NCI-H82 (cell line): Measurements from ENCODE around the gene ESF1.
"Not testable (repeated sequence)": the region's sequence is repeated elsewhere in the genome, so short reads cannot be mapped to it uniquely, and the experiment has no call there.

Experiments used
- DNase-seq: peaks from one replicate; lab custom pipeline; 2025; lab: John Stamatoyannopoulos, UW

Gene ESF1

GRCh38 chr20:13788167-13788834 is 3.6 kb upstream of the ESF1 start:
- DNase-seq = peak; percentile 68

DNA sequence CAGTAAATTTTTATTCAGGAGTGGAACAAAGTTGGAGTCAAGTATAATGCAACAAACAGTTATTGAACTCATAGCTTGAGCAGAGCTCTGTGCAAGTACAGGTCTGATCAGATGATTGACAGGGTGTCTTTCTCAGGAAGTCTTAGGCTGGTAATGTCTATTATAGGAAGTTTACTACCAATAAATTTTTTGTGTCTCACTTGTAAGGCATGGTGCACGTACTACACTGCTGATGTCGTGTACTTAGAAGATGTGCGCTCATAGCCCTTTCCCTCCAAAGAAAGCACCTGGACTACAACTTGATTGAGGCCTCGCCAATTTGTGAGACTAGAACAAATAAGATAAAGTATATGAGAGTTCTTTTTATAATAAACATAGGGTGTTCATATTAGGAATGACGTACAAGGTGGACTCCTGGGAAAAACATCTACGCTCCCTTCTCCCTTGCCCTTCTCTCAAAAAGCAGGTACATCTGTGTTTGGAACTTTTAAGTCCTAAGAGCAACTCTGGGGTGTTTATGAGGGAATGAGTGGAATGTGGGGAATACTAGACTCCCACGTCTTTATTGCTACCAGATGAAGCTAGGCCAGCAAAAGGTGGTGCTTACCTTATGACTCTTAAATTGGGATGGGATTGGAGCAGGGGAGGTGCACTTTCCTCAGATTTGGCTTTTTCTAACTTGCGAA is 1.6 kb upstream of the ESF1 start:
- no peak for DNase-seq

GRCh38 chr20:13784271-13784892 is 337 bp downstream of the ESF1 start:
- DNase-seq = no peak

DNA sequence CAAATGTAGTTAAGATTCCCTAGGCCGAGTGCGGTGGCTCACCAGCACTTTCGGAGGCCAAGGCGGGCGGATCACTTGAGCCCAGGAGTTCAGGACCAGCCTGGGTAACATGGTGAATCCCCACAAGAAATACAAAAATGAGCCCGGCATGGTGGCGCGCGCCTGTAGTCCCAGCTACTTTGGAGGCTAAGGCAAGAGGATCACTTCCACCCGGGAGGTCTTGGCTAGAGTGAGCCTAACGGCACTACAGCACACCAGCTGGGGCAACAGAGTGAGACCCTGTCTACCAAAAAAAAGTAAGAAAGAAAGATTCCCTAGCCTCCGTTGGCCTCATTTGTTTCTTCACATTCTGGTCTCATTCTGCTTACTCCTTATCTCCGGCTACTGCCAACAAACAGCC is 1.2 kb downstream of the ESF1 start:
- DNase-seq = no peak

- DNase-seq = no peak
Measured at GRCh38 chr20:13778827-13779226, 5.9 kb downstream of the ESF1 start.

GRCh38 chr20:13777171-13777601 is 7.5 kb downstream of the ESF1 start:
- DNase-seq = no peak

DNA sequence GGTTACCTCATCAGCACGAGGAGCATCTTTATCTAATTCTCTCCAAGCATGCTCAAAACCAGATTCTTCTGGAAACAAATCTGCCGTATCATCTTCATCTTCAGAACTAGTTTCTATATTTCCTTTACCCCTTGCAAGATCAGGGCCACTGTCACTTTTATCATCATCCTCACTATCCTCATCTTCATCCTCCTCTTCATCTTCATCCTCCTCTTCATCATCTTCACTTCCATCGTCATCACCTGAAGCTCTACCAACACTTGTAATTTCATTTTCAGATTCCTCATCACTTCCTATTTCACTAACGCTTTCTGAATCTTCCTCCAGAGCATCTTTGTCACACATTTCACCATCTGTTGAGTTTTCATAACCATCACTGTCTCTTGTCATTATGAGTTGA is 8.9 kb downstream of the ESF1 start:
- DNase-seq = no peak

GRCh38 chr20:13772529-13772928 is 12.2 kb downstream of the ESF1 start:
- DNase-seq = no peak

DNA sequence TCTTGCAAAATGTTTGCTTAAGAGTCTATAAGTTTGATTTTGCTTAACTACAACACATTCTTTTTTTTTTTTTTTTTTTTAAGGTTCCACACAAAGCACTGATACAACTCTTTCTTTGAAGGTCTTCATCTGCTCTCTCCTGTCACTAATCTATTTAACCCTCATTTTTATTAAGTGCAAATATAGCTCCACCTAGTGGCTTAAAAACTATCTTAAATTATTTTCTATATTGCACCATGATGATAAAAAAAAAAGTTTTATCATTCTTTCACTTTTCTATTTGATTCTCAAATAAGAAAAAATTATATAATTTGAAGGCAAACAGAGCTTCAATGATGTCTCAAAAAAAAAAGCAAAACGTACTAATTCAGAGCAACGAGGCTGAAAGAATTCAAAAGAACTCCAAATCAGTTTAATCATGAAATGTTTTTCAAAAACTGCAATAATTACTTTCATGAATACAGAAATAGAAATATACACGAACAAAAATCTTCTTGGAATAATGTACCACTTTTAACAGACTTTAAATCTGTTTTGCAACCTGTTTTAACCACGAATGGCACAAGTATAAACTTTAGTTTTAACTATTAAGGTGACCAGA is 12.8 kb downstream of the ESF1 start:
- DNase-seq = peak; percentile 57

- no peak for DNase-seq
Measured at GRCh38 chr20:13770141-13770540, 14.6 kb downstream of the ESF1 start.

DNA sequence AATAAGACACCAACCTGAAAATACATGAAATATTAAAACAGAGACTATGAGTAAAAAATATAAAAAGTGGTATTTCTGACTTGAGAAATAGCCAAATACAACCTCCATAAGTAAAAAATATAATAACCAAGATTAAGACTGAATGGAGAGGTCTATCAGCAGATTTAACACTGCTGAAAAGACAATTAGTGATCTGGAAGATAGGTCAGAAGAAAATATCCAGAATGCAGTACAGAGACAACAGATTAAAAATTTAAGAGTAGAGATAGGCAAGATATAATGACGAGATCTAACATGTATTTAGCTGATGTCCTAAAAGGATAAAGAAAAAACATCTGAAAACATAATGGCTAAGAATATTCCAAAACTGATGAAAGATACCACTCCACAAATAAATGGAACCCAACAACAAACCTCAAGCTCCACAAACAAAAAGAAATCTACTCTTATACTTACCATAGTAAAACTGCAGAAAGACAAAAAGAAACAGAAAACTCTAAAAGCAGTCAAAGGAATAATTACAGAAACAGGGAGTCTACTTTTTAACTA is 18.8 kb downstream of the ESF1 start:
- no peak for DNase-seq

DNA sequence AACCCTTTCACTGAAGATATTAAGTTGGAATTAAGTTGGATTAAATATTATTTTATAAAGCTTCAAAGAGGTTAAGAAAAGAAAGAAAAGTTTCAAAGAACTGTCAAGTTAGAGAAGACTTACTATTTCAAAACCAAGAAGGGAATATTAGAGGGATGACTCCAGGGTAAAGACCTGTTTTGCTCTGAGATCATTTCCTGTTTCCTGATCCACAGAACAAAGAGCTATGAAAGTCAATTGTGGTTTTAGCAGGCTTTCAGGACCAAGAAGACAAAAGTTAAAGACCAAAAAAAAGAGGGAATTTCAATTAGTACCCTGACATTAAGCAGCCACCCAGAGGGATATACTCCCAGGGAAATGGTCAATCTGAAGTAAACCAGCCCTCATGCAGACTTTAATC is 19.4 kb downstream of the ESF1 start:
- DNase-seq = no peak

- DNase-seq = not testable (repeated sequence)
Measured at GRCh38 chr20:13760451-13760946, 24.2 kb downstream of the ESF1 start.

- no peak for DNase-seq
Measured at GRCh38 chr20:13758884-13759283, 25.8 kb downstream of the ESF1 start.

- DNase-seq = no peak
Measured at GRCh38 chr20:13756551-13756950, 28.2 kb downstream of the ESF1 start.

DNA sequence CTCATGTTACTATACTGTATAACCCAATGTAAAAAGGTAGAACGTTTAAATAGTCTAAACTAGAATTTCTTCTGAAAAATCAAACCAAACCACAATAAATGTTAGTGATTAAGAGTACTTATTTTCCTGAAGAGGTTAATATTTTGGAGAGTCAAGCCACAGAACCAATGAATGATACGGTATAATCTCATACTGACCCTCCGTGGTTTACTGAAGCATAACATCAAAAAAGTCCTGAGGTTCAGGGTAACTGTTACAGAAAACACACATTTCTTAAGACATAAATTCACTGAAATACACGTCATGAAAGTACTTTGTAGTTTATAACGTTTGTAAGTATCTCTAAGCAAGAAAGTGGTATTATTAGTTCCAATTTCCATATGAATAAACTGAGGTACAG is 28.9 kb downstream of the ESF1 start:
- no peak for DNase-seq

GRCh38 chr20:13753436-13754036 is 31.2 kb downstream of the ESF1 start:
- DNase-seq = no peak

DNA sequence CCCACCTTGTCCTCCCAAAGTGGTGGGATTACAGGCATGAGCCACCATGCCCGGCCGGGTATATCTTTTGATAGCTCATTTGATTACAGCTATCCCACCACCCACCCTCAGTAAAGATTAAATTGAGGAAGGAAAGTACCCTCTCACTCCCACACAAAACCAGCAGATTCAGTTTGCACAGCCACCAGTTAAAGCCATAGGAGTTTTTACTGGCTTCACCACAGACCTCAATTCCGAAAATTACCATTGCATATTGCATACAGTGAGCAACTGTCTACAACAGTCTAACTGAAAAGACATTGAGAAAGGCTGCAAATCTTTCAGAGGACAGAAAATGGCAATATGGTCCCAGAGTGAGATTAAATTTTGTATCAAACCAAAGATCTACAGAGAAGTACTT is 34.9 kb downstream of the ESF1 start:
- no peak for DNase-seq

- DNase-seq = no peak
Measured at GRCh38 chr20:13745784-13746183, 38.9 kb downstream of the ESF1 start.

GRCh38 chr20:13744352-13744751 is 40.4 kb downstream of the ESF1 start:
- no peak for DNase-seq

GRCh38 chr20:13741879-13742278 is 42.8 kb downstream of the ESF1 start:
- DNase-seq = no peak
